Ishikawa (cell line): ENCODE data around the gene TPRA1.

Experiments
- CEBPB ChIP-seq: IDR thresholded peaks from 2 replicates; pipeline ENCODE4 v1.6.1; 2012
- CREB1 ChIP-seq: IDR thresholded peaks from 2 replicates; pipeline ENCODE4 v1.6.1; 2012; ENCODE audit warnings: low read depth
- EP300 ChIP-seq: IDR thresholded peaks from 2 replicates; pipeline ENCODE4 v1.6.1; 2012; ENCODE audit warnings: borderline replicate concordance
- FOXM1 ChIP-seq: IDR thresholded peaks from 2 replicates; pipeline ENCODE4 v1.6.1; 2012; ENCODE audit warnings: low read depth, borderline replicate concordance
- NFIC ChIP-seq: IDR thresholded peaks from 2 replicates; pipeline ENCODE4 v1.6.1; 2012
- RAD21 ChIP-seq: IDR thresholded peaks from 2 replicates; pipeline ENCODE4 v1.6.1; 2012; ENCODE audit warnings: low read depth
- TAF1 ChIP-seq: IDR thresholded peaks from 2 replicates; pipeline ENCODE4 v1.6.1; 2012; ENCODE audit warnings: low read depth, mild to moderate bottlenecking
- TCF12 ChIP-seq: IDR thresholded peaks from 2 replicates; pipeline ENCODE4 v1.6.1; 2012; ENCODE audit warnings: low read depth
- TEAD4 ChIP-seq: IDR thresholded peaks from 2 replicates; pipeline ENCODE4 v1.6.1; 2012
- YY1 ChIP-seq: IDR thresholded peaks from 2 replicates; pipeline ENCODE4 v1.6.1; 2012; ENCODE audit warnings: low read depth
- TF ChIP-seq, protein P1 (sequence below): IDR thresholded peaks from 2 replicates; pipeline ENCODE4 v1.6.1; 2012

DNA sequence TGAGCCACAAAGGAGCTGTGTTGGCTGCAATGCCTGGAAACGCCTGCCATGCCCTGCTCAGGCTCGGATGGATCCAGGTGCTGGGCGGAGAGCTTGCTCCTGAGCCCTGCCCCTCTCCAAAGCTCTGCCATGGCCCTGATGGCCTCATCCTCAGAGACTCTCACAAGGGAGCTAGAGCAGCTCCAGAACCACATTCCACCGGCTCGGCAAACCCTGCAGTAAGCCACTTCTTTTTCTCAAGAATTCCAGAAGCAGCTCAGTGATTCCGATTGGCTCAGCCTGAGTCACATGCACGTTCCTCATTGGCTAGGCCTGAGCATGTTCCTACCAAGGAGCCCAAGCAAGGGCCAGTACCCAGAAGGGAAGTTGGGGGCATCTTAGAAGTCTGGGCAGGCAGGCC is 24.8 kb downstream of the TPRA1 start:
- TF ChIP-seq TAF1 (no peak), YY1 (no peak), TCF12 (no peak), RAD21 (no peak), EP300 (no peak), NFIC (no peak), CEBPB (no peak), FOXM1 (no peak), TEAD4 (peak; percentile 56), CREB1 (no peak)
- TF ChIP-seq, protein P1, sequence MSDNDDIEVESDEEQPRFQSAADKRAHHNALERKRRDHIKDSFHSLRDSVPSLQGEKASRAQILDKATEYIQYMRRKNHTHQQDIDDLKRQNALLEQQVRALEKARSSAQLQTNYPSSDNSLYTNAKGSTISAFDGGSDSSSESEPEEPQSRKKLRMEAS: no peak
